GM19035 (cell line): ENCODE results near the gene FOXN3.

ENCODE experiments used
- ATAC-seq: cut with Tn5 transposase; IDR thresholded peaks from one replicate; pipeline ENCODE4 v1.9.1; 2021; ENCODE audit not compliant: unreplicated experiment

The FOXN3 gene

GRCh38 chr14:89365061-89365801, 51.8 kb downstream of the FOXN3 start:
- peak; percentile 92 for ATAC-seq

GRCh38 chr14:89364316-89364715, 52.7 kb downstream of the FOXN3 start:
- no peak for ATAC-seq

GRCh38 chr14:89360277-89360676, 56.8 kb downstream of the FOXN3 start:
- ATAC-seq = no peak

- ATAC-seq = no peak
Measured at GRCh38 chr14:89359477-89360222, 57.4 kb downstream of the FOXN3 start.

GRCh38 chr14:89357655-89358297, 59.3 kb downstream of the FOXN3 start:
- ATAC-seq = no peak

GRCh38 chr14:89356927-89357326, 60.1 kb downstream of the FOXN3 start:
- no peak for ATAC-seq

- ATAC-seq = no peak
Measured at GRCh38 chr14:89356496-89356895, 60.5 kb downstream of the FOXN3 start.

- ATAC-seq = no peak
Measured at GRCh38 chr14:89353766-89354113, 63.3 kb downstream of the FOXN3 start.

GRCh38 chr14:89352976-89353765, 63.9 kb downstream of the FOXN3 start:
- no peak for ATAC-seq

- peak; percentile 67 for ATAC-seq
Measured at GRCh38 chr14:89351516-89352404, 65.3 kb downstream of the FOXN3 start.

- ATAC-seq = no peak
Measured at GRCh38 chr14:89351221-89351515, 65.9 kb downstream of the FOXN3 start.

GRCh38 chr14:89350152-89350551, 66.9 kb downstream of the FOXN3 start:
- ATAC-seq = no peak

GRCh38 chr14:89349171-89350008, 67.6 kb downstream of the FOXN3 start:
- no peak for ATAC-seq

GRCh38 chr14:89348722-89349121, 68.3 kb downstream of the FOXN3 start:
- ATAC-seq = no peak

- ATAC-seq = no peak
Measured at GRCh38 chr14:89347885-89348284, 69.1 kb downstream of the FOXN3 start.

GRCh38 chr14:89344920-89345254, 72.1 kb downstream of the FOXN3 start:
- ATAC-seq = no peak

GRCh38 chr14:89343356-89343755, 73.7 kb downstream of the FOXN3 start:
- no peak for ATAC-seq

- no peak for ATAC-seq
Measured at GRCh38 chr14:89342049-89342448, 75.0 kb downstream of the FOXN3 start.
